ENCODE data around the gene PHF1.

Gene PHF1

DNA sequence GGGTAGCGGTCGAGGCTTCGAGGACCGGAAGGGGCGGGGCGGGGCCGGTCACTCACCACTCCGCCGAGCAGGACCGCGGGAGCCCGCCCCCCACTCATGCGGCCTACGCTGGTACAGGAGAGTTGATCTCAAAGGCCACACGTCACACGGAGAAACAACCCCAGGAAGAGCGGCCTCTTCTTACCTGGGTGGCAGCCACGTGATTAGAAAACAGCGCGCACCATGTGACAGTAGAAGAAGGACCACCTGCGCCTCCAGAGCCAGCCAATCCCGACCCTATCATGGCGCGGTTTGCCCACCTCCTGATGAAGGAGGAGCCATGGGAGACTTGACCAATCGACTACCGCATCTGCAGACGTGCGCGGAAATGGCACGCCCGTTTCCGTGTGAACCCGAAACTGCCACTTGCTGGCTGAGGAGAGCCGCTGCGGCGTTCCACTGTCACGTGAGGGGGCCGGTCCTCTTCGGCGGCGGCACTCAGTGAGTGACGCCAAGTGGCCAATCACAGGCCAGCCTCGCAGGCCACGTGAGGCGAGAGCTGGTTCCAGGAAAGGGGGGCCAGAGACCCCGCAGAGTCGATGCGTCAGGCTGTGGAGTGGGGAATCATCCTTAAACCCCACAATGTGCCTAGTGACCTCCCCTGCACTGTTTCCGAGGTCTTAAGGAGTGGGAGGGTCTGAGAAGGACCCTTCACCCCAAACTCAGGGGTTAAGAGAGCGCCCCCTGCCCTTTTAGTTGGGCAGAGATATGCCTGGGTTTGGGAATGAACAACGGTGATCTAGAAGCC is 7.3 kb downstream of the PHF1 start, which contains the start of gene CUTA:
Gene CUTA (minus strand): TSS at position 205 of the 787 bp plus-strand sequence. CDS start 107 bp downstream, at position 98.
- DNase-seq (ENCODE audit: low read depth in 2 of 2): peak; percentile 96

DNA sequence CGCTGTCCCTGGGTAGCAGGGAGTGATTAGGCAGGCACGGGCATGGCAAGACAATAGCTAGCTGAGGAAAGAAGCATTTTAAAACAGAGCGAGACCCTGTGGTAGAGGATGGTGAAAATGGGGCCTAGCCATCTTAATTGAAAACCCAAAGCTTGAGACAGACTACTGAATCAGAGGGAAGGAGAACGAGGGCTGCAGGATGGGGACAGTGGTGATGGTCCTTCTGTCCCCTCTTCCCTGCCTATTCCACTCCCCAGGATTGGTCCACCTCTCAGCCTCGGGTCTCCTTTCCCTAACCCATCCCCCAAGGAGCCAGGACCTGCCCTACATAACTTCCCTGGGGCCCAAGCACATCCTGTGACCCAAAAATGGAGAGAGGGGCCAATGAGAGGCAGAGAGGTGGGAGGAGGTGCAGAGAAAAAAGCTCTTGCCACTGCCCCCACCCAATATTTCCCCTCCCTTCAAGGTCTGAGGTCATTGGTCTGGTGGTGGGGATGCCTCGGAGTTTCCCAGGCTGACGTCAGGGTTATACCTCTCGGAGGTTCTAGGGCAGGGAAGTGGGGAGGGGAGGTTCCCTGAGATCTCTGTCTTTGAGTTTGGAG is 8.0 kb downstream of the PHF1 start:
- peak in 1 of 2 experiments; percentile 57 for DNase-seq (ENCODE audit: low read depth in 2 of 2)

DNA sequence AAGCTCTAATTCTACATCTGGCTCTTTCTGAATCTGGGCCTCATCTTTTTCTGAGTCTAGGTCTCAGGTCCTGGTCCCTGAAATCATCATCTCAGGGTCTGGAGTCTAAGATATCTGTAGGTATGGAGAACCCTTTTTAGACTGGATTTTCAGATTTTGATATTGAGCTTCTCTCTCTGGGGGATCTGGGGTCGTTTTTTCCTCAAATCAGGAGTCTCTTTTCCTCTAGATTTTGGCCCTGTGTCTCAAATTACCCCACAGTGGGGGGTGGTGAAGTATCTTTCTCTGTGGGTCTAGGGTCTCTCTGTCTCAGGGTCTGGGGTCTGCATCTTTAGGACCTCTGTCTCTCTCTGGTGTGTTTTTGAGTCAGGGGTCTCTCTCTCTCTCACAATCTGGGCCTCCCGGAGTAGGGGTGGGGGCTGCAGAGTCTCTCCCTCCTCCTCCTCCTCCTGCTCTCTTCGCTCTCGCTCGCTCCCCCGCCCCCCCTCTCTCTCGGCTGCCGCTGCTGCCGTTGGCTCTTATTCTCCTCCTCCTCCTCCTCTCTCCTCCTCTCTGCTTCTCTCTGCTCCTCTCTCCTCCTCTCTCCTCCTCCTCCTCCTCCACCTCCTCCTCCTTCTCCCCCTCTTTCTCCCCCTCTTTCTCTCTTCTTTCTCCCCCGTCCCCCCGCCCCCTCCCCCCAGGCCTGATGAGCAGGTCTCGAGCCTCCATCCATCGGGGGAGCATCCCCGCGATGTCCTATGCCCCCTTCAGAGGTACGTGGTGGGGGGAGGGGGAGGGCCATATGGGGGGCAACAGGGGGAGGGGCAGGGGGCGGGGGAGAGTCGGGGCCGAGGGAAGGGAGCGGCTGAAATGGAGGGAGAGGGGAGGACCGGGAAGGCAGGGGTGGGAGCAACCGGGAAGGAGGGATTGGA is 9.0 kb downstream of the PHF1 start, which contains the start of gene SYNGAP1:
Gene SYNGAP1 (plus strand): TSS at position 486 of the 911 bp plus-strand sequence. CDS start 200 bp downstream, at position 686.
- DNase-seq (ENCODE audit: low read depth in 2 of 2): no peak

DNA sequence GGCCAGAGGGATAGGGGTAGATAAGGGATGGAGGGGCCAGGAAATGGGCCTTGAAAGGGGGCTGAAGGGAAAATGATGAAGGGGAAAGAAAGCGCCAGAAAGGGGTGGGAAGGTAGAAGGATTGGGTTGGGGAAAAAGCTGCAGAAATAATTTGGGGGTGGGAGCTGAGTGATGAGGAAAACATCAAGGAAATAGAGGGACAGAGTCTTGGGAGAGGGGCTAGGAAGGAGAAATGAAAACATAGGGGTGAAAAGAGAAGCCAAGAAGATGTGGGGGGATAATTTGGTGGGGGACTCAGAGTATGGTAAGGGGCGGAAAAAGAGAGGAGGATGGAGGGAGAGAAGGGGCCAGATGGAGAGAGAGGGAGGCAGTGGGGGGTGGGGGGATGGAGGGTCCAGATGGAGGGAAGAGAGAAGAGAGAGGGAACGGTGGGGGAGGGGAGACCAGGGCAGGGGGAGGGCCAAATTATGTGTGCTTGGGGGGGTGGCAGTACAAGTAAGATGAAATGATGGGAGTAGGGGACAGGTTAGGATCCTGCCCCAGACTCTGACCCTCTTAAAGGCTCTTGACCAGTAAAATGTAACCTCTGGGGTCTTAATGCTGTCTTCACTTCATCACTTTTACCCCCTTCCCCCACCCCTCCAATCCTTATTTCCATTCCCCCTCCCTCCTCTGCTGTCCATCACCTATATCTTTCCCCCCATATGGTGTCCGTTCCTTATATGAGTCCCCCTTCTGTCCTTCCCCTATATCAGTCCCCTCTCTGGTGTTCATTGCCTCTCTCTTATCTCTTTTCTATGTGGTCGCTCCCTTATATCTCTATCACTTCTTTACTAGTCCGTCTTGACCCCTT is 9.9 kb downstream of the PHF1 start:
- no peak for DNase-seq (ENCODE audit: low read depth in 2 of 2)

DNA sequence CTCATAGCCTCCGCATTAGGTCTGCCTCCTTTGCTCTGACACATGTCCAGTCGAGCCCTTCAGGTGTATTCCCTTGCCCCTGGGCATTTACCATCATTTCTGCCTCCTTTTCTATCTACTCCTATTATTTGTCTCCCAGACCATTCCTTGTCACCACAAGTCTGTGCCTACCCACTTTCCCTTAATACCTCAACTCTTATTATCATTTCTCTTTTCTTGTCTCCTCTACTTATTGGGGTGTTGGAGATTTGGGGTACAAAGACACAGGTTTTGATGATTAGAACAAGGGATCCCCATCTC is 10.5 kb downstream of the PHF1 start:
- no peak for DNase-seq (ENCODE audit: low read depth in 2 of 2)

DNA sequence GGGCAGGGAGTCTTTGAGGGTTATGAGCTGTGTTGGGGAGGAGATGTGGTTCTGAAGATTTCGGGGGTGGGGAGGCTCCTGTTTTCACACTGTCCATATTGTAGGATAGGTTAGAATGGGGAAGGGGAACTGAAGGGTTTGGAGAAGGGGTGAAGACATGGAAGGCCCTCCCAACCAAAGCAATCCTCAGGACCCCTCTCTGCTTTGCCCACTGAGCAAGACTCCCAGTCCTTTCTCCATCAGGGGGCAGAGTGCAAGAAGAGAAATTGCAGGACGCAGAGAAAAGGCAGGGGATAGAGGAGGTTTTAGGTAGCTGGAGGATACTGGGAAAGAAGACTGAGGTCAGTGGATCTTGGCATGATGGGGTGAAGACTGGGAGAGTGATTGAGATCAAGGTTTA is 13.0 kb downstream of the PHF1 start:
- DNase-seq (ENCODE audit: low read depth in 2 of 2): no peak

DNA sequence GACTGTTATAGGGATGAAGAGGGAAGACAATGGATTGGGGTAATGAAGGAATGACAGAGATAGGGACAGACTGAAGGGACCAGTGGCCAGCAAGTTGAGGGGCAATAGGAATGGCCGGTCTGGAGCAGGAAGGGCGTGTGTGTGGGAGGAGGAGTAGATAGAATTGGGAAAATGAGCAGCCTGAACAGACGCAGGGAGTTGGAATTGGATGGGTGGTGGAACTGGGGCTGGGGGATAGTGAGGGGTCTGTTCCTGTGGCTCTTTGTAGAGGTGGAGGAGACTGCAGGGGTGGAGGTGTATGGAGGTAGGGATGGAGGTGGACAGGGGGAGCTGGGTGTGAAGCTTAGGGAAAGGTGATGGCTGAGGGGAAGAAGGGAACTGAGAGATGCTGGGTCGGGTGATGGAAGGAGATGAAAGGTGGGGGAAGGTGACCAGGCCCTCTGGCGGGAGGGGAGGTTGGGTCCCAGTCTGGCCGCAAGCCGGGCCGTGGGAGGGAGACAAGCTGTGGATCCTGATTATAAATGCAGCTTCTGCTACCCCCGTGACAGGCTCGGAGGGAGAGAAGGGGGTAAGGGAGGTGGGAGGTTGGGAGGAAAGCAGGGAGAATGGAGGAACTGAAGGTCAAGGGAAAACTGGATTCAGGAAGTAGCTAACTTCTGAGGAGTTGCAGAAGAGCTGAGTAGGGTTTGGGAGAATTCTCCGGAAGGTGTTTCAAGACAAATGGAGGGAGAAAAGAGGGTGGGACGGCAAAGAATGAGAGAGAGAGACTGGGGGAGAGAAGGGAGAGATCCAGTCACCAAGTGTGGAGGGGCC is 14.2 kb downstream of the PHF1 start:
- no peak for DNase-seq (ENCODE audit: low read depth in 2 of 2)

DNA sequence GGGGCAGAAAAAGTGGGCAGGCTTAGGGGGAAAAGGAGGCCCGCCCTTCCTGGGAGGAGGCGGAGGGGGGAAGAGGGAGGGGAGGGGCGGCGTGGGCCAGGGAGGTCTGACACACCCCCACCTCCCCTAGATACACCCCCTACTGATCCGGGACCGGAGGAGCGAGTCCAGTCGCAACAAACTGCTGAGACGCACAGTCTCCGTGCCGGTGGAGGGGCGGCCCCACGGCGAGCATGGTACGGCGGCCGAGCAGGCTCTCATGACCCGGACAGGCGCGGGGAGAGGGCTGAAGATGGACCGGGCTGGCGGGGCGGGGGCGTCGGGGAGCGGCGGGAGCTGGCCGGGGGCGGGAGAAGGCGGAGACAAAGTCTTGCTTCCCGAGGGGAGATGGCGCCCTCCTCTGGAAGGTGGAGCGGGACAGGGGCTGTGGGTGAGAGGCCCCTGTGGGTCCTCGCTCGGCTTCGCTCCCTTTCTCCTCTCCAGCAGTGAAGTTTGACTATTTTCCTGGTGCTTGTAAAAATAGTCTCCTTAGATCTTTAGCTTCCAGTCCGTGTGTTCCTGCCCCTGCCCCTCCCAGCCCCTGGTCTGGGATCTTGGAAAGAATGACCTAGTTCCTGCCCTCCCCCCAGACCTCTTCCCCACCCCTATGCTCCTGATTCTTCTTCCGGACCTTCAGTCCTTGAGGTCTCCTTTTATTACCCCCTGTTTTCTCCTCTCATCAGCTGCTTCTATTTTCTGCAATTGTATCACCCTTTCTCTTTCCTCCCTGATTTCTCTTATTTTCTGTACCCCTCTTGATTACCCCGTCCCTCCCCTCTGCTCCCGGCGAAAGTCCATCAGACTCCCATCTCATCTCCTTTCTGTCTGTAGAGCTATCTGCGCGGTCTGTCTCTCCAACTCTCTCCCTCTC is 15.1 kb downstream of the PHF1 start:
- DNase-seq (ENCODE audit: low read depth in 2 of 2): peak; percentile 61 to 87

DNA sequence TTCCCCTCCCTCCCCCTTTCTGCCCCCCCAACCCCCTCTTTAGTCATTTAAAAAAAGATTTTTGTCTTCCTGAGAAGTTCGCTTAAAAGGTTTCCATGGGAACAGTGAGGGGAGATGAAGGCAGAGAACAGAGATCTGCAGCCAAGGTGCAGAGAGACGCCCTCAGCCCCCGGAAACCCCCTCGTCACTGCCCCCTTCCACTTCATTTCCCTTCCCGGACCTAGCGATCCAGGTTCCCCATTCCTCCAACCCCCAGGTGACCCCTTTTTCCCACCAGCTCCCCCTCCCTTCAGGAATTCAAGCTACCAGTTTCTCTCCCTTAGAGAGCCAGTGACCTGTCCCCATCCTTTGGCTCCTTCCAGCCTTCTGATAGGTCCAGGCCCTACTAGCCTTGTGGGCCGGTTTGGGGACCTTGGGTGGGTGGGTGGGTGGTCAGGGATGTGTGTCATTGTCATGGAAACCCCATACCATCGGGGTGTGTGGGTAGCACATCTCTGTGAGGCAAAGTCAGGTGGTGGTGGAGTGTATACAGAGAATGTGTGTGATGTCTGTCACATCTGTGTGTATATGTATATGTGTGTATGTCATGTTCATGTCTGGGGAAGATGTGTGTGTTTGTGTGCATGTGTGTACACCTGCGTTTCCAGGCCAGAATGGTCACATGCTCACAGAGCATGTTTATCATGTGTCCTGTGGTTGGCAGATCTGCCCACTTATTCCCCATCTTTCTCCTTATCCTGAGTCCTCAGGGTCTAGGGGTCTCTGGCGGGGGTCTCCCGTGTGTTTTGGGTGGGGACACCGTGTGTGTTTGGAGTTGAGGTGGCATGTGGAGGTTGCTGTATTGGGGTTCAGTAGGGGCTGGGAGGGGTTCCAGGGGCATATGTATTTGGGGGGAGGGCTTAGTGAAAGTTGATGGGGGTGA is 16.0 kb downstream of the PHF1 start:
- no peak for DNase-seq (ENCODE audit: low read depth in 2 of 2)

DNA sequence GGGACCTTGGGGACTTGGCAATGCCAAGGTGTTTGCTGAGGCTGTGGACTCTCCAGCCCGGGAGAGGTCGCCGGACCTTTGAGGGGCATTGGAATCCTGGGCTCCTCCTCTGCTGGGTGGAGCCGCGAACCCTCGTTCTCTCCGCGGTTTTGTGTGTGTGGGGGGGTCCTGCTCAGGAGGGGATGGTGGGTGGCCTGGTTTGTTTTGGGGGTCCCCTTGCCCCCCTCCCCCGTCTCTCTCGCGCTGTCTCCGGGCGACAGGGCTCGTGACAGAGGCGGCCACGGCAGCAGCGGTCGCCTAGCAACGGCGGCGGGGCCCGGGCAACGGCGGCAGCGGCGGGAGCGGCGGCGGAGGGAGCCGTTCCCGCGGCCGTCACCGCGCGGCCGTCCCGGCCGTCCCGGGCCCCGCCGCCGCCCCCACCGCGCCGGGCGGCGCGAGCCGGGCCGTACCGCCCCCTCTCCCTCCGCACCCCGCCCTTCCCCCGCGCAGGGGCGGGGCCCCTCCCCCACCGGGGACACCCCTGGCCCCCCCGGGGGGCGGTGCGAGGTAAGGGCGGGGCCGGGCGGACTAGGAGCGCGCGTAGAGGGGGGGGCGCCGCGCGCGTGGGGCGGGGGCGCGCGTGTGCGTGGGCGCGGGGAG is 16.9 kb downstream of the PHF1 start:
- no peak for DNase-seq (ENCODE audit: low read depth in 2 of 2)

DNA sequence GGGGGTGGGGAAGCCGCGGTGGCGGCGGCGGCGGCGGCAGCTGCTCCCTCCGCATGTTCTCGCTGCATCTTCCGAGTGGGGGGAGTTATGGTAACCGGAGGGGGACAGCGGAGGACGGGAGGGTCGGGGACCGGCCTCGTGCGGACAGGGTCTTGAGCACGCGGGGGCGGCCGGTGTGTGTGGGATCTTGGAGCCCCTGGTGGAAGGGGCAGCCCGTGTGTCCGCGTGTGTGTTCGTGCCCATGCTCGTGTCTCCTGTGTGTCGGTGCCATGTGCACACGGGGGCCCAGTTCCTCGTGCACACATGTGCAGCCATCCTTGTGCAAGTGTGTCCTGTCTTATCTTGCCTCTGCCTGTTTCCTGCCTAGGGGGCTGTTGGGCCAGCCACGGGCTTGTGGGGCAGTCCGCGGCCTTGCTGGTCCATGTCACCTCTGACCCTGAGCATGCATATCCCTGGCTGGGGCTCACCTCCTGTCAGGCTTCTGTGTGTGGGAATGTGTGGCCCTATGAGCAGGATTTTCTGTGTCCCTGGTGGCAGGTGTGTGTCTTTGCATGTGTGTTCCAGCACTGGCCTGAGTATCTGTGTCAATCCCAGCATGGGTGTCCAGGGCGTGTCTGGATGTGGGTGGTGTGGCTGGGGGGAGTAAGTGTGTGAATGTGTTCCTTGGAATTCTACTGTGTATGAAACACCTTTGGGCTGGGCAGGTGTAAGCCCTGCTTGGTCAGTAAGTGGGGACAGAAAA is 17.6 kb downstream of the PHF1 start:
- no peak for DNase-seq (ENCODE audit: low read depth in 2 of 2)

DNA sequence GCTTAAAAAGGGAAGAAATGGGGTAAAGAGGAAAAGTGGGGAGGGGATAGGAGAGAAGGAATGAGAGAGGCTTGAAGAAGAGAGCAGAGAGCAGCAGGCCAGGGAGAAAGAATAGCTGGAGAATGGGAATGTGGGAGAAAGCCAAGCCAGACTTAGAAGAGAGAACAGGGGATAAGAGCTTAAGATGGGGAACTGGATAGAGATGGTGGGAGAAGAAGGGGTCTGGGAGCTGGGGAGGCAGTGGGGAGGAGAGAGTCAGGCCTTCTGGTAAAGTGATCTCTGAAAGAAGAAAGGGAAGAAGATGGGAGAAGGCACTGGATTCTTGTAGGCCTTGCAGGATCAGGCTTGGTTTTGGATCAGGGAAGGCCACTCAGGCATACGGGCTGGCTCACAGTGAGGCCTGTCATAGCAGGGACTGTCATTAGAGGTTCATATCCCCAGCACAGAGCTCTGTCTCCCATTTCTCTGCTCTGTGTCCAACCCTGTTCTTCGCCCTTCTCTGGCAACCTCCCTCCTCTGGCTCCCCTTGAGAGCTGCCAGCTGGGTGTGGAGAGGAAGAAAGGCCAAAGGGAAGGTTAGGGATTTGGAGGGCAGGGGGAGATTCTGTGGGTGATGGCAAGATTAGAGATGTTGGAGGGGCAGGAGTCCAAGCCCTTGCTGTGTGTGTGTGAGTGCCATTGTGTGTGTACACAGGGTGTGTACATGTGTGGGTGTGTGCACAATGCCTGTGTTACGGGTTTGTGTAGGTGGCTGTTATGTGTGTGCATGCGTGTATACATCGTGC is 18.3 kb downstream of the PHF1 start:
- no peak for DNase-seq (ENCODE audit: low read depth in 2 of 2)

DNA sequence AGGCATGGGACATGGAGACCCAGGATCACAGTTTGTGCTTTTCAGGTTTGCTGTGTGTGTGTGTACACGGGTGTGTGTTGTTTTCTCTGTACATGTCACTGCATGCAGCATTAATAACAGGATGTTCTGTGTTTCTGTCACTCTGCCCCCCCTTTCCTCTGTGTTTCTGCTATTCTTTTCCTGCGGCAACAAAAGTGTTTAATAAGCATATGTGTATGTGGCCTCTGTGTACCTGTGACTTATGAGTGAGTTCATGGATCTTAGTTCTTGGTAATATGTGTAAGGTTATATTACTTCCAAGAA is 18.9 kb downstream of the PHF1 start:
- DNase-seq (ENCODE audit: low read depth in 2 of 2): no peak

DNA sequence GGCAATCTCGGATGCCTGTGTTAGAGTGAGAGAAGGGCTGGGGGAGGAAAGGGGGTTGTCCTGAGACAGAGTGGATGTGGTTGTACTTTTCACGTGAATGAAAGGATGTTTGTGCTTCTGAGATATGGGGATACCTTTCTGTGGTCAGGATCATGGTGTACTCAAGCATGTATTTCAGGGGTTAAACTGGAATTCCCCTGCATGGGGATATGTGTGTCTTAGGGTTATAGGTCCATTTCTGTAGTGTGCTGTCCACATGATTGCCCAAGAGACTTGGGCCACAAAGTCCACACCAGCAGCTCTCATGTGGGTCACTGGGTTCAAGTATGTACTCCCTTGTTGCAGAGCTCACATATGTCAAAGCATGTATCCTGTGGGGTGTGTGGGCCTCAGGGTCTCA is 19.5 kb downstream of the PHF1 start:
- no peak for DNase-seq (ENCODE audit: low read depth in 2 of 2)

DNA sequence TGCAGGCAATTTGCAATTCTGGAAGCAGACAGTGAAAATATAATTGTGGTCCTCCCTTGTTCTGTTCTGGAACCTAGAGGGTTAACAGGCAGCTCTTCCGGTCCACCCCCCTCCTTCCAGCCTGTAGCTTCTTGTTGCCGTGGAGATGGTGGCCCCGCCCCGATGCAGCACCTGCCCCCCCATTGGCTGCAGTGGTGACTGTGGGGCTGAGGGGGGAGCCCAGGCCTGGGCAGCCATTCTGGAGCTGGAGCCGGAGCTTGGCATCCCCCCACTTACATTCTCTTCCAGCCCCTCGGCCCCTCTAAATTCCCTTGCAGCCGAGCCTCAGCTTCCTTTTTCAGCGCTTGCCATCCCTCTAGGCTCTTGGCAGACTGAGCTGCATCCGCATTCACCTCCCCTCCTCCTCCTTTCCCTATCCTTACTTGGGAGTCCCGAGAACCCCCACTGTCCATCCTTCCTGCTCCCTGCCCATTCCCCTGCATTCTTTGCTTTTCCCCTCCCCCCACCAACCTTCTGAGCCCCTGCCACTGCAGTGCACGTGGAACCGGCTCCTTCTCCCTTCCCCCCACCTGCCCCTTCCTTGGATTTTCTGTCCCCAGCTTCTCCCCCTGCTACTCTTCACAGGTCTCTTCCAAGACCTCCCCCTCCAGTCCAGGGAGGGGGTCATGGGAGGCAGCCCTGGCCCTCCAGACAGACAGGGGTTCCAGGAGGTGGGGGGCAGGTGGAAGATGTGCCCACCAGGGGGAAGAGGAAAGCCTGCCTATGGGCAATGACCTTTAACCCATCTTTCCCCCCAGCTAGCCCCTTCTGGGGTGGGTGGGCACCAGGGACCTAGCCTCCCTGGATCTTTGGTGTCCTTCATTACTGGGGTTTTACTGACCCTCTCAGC is 20.4 kb downstream of the PHF1 start:
- peak; percentile 68 to 72 for DNase-seq (ENCODE audit: low read depth in 2 of 2)

All from stimulated activated CD4-positive, alpha-beta T cell treated with anti-CD3 and anti-CD28 coated beads, Interleukin-12 subunit alpha, Interleukin-12 subunit beta, amount 100 ng/mL, for 24 hours (primary cell).